DMS114 treated with DMSO at 0.1 percent for 48 hours (cell line): ENCODE results near the gene PITX1.
"Not testable (repeated sequence)": the region's sequence is repeated elsewhere in the genome, so short reads cannot be mapped to it uniquely, and the experiment has no call there.

Source experiments
- DNase-seq: peaks from one replicate; lab custom pipeline; 2025; ENCODE audit not compliant: unreplicated experiment; lab: John Stamatoyannopoulos, UW

Gene PITX1

DNA sequence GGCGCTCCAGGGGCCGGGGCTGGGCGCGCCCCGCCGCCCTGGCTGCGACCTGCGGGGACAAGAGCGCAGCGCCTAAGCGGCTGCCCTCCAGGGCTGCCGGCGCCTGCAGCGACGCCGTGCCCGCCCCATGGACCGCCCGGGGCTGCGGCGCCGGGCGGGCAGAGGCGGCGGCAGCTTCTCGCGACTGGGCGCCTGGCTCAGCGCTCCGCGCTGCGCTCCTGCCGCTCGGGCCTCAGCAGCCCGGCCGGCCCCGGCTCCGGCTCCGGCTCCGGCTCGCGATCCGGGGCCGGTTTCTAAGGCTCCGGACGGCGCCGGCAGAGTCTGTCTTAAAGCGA, at the start of gene PITX1:
PITX1 (minus strand) TSS at position 328 of the 335 bp plus-strand sequence. CDS start 347 bp downstream, outside the sequence.
- no peak for DNase-seq

DNA sequence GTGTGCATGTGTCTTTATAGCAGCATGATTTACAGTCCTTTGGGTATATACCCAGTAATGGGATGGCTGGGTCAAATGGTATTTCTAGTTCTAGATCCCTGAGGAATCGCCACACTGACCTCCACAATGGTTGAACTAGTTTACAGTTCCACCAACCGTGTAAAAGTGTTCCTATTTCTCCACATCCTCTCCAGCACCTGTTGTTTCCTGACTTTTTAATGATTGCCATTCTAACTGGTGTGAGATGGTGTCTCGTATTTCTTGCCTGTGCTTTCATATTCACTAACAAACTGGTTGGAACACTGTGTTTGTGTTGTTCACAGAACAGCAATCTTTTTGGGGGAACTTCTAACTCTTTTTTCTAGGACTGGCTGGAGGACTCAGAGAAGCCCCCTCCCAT, 49.3 kb upstream of the PITX1 start:
- DNase-seq, result not testable (repeated sequence)

DNA sequence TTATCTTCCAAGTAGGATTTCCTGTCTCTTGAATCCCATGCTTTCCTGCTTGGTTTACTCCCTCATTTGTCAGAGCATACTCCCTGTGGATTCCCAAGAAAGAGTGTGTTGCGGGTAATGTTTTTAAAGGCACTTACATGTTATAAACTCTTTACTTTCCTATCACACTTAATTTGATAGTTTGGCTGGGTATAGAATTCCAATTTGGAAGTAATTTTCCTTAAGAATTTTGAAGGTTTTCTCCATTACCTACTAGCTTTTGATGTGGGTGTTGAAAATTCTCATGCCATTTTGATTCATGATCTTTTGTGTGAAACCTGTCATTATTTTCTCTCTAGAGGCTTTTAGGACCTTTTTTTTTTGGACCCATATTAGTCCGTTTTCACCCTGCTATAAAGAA, 47.2 kb upstream of the PITX1 start:
- DNase-seq, result no peak

DNA sequence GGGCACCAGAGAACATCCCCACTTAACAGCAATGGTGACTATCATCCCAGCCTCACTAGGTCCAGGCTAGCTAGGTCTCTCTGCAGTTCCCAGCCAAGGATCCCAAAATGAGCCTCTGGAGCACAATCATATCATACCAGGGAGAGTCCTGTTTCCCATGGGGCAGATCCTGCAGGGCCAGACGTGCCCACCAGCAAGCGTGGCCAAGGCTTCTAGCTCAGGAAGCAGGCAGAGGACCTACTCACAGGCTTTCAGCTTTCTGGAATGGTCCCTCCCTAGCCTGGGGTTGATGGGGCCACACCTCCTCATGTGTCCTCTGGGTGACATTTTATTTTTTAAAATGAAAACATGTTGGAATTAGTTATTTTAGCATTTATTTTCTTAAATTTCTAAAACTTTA, 45.7 kb upstream of the PITX1 start:
- DNase-seq, result no peak

DNA sequence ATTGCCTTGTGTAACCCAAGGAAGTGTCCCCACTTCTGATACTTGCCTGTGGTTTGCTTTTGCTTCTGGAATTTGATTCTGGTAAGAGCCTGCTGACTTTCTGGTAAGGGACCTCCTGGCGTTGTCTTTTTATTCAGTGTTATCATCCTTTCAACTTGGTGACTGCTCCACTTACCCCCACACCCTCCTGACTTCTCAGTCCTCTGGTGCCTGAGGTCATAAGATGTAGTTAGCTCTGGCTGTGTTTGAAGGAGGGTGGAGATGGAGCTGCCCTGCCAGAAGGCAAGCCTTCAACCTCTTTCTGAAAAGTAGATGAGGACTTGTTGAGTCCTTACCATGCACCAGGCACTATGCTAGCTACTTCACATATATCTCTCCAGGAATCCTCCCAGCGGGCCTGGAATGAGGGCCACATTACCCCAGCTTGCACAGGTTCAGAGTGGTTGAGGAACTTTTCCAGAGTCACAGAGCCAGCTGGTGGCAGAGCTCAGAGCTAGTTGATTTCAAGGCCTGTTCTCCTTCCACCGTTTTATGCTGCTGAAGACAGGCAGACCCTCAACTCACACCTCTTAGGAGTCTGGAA, 45.2 kb upstream of the PITX1 start:
- no peak for DNase-seq

DNA sequence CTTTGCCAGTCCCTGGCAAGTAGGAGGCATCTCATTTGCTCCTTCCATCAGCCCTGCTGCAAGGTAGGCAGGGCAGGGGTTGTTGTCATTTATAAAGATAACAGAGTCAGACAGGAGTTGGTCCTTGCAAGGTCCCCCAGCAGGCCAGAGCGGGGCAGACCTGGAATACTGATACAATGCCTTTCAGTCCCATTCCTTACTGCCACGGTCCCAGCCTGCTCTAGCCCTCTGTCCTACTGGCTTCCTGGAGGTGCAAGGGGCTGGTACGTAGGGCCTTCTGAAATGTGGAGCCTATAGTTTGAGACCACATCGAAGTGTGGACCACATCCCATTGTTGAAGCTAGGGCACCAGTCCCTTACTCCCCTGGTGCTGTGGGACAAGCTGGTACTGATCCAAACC, 42.8 kb upstream of the PITX1 start:
- DNase-seq, result no peak

- no peak for DNase-seq
Measured at GRCh38 chr5:135076051-135076491, 42.0 kb upstream of the PITX1 start.

- no peak for DNase-seq
Measured at GRCh38 chr5:135075621-135076020, 41.6 kb upstream of the PITX1 start.

- no peak for DNase-seq
Measured at GRCh38 chr5:135073761-135074345, 39.8 kb upstream of the PITX1 start.

- DNase-seq, result no peak
Measured at GRCh38 chr5:135072387-135073281, 38.6 kb upstream of the PITX1 start.

DNA sequence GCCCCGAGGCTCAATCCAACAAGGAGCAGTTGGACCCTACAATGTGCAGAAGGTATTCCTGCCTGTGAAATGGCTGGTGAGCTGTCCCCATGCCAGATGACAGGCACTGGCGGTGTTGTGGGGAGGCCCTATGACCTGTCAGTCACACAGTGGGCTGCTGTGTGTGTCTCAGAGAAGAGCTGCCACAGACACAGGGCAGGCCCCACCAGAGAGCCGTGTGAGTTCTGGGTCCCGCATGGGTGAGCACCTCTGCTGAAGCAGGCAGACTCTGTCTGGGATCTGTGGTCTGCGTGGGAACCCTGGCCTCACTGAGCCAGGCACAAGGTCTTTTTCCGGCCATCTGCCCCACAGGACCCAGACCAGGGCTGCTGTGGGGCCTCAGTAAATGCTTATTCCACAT, 37.3 kb upstream of the PITX1 start:
- no peak for DNase-seq

DNA sequence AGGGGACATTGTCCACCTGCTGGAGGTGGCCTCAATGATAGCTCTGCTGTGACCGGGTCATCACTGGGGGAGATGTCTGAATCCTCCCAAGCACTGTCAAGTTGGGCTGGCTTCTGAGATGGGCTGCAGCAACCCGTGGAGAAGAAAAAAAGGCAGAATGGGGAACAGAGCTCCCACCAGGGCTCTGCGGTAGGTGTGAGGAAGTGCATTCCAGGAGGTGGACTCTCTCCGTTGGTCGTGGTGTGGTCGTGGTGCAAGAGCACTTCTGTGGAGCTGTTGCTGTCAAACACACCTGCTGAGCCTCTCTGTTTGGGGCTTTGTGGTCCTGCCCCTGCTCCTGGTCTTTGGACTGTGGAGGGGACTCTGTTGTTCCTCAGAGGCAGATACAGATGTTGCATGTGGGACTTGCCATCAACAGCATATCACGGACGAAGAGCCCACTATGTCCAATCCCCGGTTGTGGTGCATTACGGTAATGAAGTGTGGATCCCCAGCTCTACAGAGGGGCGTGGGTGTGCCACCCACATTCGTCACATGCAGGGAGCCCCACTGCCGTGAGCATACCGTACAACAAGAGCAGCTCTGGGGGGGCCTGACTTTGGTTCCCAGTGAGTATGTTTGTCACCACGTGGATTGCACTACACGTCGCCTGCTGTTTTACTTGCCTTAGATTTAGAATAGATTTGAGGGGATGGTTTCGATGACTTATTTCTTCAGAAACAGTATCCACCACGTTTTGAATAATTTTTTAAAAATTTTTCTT, 36.0 kb upstream of the PITX1 start:
- no peak for DNase-seq

GRCh38 chr5:135069016-135069770, 35.2 kb upstream of the PITX1 start:
- DNase-seq, result no peak

DNA sequence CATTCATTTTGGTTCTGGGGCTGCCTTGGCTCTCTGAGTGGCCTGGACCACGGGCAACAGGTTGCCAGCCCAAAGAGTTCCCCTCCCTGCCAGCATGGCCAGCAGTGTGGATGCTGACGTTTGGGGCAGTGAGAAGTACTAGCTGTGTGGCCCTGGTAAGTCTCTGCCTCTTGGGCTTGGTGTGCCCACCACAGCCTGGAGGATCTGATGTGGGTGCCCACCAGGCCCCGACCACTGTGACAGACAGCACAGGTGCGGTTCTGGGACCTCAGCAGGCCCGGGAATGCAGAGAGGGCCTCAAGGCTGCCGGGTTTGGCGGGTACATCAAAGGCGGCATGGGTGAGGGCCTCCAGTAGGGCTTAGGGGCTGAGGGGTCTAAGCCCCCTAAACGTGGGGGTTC, 33.6 kb upstream of the PITX1 start:
- DNase-seq, result no peak

DNA sequence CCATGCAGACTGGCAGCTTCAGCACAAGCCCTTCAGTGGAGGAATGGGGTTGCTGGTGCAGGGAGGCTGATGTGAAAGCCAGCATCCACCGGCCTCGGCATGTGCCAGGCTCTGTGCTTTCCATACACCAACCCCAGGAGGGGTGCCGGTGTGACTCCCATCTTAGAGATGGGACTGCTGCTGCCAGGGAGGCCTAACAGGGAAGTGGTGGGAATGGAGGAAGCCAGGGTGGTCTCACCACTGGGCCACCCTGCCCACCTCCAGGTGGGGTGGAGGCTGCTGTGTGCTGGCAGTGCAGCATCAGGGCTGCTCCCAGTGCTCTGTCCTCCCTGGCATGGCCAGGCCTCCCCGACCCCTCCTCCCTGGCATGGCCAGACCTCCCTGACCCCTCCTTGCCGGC, 32.8 kb upstream of the PITX1 start:
- no peak for DNase-seq

DNA sequence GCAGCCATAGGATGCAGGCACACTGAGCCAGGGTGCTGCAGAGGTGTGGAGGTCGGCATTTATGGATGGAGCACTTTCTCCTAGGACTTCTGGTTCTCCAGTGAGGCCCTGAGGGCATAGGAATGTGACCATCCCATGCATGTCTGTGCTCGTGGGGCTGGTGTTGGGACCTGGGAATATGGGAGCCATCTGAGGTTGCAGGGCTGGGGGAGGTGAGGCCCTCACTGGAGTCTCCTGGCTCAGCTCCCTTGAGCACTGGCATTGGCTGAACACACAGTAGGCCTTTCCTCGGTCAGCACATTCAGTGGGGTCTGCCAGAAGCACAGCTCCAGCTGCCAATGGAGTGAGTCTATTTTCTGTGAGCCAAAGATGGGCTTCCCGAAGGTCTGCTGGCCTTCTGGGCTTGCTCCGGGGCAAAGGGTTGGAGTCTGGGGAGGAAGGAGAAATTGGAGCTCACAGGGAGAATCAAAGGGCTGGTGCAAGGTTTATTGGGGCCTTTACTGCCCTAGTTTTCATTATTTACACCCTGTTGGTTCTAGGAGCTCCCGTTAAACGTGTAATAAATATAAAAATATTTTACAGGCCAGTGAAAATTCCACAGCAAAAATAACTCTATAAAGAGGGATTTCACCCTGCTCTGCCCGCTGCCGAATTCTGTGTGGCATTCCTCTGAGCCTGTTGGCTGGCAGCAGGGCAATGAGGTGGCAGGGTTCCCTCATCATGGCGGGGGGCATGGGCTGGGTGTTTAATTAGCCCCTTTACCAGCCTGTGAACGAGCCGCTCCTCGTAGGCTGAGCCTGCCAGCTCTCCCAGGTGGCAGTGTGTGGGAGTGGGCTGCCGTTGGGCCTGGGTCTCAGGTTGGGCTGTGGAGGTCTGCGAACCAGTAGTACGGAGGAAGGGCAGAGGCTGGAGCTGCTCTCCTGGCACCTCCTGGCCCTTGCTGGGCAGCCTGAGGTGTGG, 31.6 kb upstream of the PITX1 start:
- no peak for DNase-seq

DNA sequence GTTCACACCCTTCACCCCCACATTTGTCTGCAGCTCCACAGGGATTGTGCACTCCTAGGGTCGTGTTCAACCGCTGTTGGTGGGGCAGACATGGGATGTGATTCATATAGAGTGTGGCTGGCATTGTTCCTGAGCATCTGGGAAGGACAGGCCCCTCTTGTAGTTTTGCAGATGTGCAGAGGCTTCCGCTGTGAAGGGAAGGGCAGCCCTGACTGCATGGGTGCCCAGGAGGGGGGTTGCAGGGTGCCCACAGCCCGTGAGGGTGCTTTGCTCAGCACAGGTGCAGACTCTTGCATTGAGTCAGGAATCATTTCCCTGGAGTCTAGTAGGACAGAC, 30.2 kb upstream of the PITX1 start:
- DNase-seq, result no peak

GRCh38 chr5:135063511-135064234, 29.6 kb upstream of the PITX1 start:
- DNase-seq, result no peak

- DNase-seq, result no peak
Measured at GRCh38 chr5:135063056-135063445, 29.0 kb upstream of the PITX1 start.
